Activated T-cell treated with anti-CD3 and anti-CD28 coated beads, Interleukin-2, amount 50 U/mL, for 1 hour (primary cell): ENCODE results near the gene CYBB.
"Not testable (repeated sequence)": the region's sequence is repeated elsewhere in the genome, so short reads cannot be mapped to it uniquely, and the experiment has no call there.

ENCODE experiments used
- DNase-seq: peaks from one replicate; pipeline ENCODE4 v3.0.0-alpha.2; 2020

CYBB gene

DNA sequence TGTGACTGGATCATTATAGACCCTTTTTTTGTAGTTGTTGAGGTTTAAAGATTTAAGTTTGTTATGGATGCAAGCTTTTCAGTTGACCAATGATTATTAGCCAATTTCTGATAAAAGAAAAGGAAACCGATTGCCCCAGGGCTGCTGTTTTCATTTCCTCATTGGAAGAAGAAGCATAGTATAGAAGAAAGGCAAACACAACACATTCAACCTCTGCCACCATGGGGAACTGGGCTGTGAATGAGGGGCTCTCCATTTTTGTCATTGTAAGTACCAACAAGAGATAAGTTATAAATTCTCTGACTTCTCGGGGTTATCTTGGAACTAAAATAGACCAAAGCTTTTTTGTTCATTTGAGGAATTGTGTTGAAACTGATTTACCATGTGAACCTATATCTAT, at the start of gene CYBB:
Gene CYBB, plus strand, starts transcription at position 203 of the 400 bp plus-strand sequence. Its CDS starts 19 bp downstream, at position 222.
- DNase-seq: no peak

DNA sequence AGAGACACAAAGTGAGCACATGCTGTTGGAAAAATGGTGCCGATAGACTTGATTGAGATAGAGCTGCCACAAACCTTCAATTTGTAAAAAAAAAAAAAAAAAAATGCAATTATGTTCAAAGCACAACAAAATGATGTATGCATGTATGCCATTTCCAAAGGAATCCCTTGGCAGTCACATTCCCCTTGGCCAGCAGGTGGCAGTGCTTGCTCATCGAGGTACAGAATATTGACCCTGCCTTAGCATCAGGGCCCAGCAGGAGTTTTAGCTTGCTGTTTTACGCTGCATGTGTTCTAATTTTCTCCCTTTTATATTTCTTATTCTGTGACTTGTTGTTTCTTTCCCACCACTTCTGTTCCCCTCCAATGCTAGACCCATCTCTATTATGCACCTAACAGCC, 34.5 kb upstream of the CYBB start:
- DNase-seq: peak; percentile 81

DNA sequence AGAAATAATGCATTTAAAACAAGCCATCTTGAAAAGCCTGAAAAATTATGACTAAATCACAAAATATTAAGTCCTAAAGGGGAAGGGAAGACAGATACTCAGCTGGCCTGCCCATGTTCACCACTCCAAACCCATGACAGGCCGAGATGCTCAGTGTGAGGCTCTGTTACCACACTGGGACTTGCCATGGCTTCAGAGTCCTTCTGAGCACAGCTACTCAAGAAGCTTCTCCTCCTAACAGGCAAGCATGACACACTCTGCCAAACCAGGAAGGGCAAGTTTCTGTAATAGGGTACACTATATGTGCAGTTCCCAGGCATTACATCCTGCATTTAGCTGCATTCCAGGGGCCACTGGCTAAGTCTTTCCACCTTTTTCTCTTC, 34.0 kb upstream of the CYBB start:
- DNase-seq: no peak

DNA sequence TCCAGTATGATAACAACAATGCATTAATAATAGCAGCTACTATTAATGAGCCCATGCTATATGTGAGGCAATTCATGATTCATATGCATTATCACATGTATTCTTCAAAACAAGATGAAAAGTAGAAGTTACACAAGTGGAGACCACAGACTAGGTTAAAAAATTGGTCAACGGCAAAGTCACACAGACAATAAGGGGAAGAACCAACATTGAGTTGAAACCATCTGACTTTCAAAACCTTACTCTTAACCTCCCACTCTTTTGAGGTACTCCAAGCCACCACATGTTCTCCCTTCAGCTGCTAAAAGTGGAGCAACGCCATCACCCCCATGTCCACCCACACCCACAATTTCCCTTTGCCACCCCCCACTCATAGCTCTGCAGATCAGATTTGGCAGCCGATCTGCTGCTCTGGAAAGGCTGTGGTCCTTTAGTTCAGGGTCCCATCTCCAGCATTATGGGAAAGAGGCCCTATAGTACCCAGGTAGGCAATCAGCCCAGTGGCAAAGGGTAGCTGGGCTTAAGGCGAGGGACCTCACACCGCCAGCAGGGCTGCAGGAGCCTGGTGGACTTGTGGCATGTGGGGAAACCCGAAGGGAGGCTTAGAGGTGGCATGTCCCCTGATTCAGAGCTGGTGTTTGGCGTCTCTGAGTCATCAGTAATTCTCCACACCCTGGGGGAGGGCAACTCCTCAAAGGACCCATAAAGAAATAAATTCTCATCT, 33.5 kb upstream of the CYBB start:
- no peak for DNase-seq

DNA sequence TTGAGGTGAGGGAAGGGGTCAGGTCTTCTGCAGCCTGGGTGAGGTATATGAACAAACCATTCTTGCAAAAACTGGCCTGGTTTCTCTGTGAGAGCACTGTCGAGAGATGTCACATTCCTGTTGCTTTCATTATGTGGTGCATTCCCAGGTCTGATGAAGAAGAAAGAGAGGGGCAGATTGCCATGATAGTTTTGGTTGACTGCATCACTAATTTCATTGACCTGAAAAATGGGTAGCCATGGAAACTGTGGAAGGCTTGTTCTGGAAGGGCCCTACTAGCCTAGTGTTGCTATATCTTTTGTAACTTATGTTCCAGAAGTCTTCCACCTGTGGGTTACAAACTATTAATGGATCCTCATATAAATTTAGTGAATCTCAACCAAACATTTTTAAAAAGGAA, 32.9 kb upstream of the CYBB start:
- DNase-seq: no peak

DNA sequence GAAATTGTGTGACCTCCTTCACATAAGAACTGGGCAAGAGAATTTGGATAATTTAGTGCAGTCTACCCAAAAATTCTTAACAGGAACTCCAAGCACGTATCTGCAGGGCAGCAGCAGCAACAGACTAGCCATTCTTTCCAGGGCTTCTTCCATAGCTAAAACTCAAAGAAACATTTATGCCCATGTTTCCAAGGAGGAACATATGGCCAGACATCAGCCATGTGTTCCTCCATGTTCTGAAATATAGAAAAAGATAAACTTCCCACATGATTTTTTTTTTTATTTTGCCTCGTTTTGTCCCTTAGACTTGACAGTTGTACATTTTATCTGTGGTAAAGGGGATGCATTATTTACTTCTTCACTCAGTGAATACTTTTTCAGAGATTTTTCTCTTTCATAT, 27.6 kb upstream of the CYBB start:
- DNase-seq: no peak

DNA sequence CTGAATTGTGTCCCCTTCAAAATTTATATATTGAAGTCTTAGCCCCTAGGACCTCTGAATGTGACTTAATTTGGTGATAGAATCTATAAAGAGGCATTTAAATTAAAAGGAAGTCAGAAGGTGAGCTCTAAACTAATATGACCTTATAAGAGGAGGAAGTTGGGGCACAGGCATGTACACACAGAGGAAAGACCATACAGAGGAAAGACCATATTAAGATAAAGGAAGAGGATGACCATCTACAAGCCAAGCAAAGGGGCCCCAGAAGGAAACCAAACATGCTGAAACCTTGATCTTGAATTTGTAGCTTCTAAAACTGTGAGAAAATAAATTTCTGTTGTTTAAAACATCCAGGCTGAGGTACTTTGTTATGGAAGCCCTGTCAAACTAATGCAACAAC, 26.9 kb upstream of the CYBB start:
- no peak for DNase-seq

DNA sequence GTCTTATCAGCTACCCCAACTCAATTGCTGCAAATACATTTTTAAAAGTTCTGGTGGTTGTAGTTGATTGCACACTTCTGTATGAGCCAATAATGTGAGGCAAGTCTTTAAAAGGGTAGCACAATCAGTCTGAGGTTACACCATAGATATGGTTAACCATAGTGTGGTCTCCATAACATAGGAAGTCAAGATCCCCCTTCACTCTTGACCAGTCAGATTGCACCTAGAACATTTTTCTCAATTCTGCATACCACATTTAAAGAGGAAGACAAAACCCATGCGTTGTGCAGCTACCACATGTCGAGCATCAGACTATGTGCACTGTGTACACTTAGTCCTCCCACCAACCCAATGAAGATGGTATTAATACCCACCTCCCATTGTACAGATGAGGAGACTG, 26.5 kb upstream of the CYBB start:
- no peak for DNase-seq

DNA sequence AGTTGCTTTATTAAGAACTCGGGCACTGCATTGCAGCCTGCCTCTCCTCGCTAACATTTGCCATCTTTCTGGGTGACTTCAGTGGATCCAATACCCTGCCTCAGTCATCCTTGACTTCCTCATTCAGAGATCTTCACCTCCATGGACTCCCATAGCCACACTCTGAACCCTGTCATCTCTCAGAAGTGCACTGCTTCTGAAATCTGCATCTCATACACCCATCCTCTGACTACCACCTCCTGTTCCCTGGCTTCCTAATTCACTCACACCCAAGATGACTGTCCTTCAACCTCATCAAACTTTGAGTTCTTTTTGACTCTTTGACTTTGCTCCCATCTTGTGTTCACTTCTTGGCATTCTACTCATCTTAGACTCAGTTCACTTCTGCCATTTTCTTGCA, 25.3 kb upstream of the CYBB start:
- DNase-seq: no peak

DNA sequence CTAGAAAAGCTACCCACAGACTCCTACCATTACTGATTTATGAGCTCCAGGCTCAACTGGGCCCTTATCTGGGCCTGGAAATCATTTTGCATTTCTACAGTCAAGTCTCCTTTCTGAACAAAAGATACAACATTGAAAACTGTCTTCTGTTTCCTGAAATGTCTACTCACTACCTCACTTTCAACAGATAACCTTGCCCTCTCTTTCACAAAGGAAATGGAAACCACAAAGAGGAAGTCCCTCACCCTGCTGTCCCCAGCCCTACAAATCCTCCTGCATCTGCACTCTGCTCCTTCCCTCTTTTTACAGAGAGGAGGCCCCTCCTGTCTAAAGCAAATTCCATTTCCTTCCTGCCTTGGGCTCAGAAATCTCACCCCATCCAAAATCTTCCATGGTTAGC, 24.8 kb upstream of the CYBB start:
- no peak for DNase-seq

DNA sequence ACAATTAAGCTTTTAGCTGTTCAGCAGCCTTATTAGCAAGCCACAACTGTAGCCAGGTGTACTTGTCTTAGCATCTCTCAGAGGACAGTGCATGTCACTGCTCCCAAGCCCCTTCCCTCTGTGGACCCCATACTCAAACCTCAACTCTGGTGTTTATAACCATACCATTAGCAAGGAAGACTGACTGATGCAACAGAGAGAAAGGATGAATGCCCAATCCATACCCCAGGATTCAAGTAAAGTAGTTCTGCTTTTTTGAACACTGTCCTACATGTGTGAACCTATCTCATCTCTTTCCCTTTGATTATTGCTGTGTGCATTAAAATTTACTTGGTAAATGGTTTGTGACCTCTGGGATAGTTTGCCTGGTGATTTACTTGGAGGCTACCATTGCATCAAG, 22.8 kb upstream of the CYBB start:
- no peak for DNase-seq

DNA sequence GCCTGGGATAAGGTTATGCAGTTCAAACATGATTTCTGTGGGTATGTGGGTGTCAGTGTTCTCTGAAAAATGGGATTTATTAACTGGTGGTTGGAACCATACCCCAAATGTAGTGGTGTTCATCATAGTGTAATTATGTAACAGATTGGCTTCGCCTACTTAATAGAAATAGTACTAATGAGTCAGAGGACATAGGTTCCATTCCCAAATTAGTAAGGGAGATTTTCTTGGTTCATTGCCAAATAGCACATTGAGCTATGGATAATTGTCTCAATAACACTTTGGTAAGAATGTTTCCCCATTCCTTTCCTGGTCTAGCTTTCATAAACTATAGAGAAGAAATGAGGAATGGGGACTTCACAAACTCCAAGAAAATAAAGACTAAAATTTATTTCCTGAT, 20.5 kb upstream of the CYBB start:
- no peak for DNase-seq

DNA sequence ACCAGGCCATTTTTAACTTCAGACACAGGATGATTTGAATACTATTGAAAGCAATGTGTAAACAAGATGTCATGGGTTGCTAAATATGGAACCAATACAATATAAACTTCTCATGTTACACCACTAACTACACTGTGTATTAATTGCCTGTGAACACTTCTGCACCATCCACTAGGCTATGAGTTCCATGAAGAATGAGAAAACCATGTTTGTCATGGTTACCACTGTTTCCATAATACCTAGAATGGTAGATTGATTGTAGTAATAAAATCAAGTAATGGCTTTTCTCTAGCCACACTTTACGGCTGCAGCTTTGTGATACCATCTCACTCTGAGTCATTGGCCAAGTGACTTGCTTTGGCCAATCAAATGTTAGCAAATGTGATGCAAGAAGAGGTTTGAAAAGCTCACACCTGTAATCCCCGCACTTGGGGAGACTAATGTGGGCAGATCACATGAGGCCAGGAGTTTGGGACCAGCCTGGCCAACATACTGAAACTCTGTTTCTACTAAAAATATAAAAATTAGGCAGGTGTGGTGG, 19.9 kb upstream of the CYBB start:
- no peak for DNase-seq

DNA sequence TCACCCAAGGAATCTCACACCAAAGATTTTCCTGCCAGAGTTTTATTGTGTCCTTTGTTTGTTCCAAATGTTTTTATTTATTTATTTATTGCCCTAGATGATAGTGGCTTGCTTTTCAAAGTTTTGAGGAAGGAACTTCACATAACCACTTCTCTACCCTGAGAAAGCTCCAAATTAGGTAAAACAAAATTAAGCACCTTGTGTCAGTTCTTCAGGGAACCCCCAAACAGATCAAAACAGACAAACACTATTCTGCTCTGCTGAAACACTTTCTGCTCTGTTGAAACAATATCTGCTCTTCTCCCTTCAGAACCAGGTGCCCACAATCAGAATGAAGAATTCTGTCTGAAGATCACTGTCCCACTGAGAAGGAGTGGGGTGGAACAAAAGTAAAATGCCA, 16.5 kb upstream of the CYBB start:
- DNase-seq: no peak

DNA sequence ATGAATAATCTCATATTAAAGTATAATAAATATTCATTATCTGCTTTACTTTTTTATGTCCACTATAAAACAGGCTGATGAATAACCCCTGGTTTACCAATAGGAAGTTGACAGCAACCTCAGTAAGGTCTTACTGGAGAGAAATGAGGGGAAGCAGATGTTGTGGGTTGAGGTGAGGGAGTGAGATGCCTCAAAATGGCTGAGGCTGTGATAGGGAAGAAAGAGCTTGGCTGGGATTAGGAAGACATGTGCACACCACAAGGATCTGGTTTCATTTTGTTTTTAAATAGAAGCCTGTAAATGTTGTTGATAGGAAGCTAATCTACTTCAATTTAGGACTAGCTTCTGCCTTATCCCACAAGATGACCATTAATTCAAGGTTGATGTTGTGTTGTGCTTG, 14.4 kb upstream of the CYBB start:
- DNase-seq: no peak

DNA sequence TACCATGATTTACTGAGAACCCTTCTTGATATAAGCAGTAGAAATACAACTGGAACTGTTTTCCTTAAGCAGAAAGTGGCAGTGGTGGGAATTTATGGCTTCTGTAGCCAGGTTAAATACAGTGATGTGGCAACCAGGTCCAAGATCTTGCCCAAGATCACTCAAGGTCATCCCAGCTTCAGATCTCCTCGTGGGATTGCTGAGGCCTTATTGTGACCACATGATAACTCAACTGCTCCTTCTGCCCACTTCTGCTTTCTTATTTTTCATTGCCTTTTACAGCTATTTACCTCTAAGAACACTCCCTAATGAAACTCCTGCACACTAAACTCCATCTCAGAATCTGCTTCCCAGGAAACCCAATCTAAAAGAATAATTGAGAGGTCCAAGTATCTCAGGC, 12.4 kb upstream of the CYBB start:
- no peak for DNase-seq

DNA sequence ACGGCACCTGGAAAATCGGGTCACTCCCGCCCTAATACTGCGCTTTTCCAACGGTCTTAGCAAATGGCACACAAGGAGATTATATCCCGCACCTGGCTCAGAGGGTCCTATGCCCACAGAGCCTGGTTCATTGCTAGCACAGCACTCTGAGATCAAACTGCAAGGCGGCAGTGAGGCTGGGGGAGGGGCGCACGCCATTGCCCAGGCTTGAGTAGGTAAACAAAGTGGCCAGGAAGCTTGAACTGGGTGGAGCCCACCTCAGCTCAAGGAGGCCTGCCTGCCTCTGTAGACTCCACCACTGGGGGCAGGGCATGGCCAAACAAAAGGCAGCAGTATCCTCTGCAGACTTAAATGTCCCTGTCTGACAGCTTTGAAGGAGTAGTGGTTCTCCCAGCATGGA, 11.0 kb upstream of the CYBB start:
- not testable (repeated sequence) for DNase-seq

DNA sequence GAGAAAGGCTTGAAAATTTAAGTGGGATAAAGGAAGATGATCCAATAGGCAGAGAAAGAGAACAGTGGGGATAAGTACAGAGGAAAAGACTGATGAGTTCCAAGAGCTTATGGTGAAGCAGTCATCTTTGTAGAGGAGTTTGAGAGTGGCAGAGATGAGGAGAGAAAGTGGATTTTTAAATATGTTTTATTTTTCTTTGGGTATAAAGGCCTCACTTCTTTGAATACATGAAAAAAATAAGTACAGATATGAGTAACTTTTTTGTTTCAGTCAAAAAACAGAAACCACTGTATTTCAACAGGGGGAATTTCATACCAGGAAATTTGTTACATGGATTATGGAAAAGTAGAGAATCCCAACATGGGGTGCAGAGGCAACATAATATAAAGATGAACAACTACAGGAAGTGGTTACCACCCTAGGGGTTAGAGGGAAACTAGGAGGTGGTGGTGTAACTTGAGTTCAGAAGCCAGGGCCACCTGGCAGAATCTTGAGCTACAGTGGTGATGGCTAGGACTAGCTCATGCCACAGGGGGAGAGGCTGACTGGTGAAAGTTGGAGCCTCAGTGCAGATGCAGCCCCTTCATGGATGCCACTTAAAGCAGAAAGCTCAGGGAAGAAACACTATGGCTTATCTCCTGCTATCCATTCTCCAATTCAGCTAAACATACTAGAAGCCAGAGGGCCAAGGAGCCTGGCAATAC, 3.4 kb upstream of the CYBB start:
- no peak for DNase-seq

DNA sequence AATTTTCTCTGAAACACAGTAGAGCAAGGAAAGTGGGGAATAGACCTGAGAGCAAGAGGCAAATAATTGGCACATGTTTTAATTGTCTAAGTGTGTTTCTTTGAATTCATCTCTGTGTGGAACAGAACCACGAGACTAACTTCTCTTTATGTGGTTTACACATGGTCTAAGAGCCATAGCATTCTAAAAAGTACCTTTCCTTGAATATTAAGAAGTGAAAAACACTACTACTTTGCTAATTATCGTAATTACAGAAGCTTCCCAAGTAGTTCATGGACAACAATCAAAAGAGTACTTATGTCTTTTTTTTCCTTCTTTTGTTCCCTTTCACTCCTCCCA, 2.9 kb upstream of the CYBB start:
- DNase-seq: no peak

DNA sequence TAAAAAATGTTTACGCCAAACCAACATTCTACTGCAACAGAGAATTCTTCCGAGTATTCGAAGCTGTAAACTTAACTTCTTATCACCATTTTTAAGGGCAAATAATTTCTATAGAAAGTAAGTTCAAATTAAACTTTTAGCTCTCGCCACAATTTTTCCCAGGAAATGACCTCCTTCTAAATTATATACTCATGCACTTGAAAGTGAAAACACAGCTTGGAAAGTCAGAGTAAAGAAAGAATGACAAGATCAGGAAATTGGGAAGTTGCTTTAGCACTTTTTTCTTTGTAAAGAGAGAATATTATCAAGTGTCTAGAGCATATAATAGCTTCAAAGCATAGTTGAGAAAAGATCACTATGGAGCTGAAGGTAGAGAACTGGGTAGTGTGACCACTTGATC, 1.2 kb downstream of the CYBB start:
- no peak for DNase-seq

DNA sequence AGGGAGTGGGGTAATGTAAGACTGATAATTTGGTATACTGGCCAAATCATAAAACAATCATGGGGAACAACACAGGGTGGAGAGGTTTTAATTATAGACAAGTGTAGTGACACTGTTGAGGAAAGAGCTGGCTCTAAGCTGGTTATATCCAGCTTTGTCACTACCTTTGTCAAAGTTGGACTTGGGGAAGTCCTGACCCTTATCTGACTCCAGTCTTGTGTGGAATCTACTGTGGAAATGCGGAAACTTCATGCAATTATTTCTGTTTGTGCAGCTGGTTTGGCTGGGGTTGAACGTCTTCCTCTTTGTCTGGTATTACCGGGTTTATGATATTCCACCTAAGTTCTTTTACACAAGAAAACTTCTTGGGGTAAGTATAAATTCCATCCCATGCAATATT, 2.0 kb downstream of the CYBB start:
- DNase-seq: no peak

DNA sequence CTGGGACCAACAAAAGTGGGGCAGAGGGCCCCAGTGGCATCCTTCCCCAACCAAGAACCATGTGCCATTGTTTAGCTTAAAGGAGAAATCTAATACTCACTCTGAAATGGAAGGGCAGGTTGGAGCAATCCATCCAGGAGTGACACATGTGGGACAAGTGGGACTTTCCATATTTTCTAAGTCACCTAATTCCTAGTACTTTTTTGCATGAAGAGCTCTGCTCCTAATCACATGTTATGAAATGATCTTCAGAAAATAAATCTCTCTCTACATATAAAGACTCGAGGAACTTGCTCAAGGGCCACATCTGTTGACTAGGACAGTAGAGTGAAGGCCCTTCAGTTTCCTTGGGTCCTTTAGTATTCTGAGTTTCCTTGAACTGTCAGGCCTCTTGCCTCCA, 2.5 kb downstream of the CYBB start:
- no peak for DNase-seq

DNA sequence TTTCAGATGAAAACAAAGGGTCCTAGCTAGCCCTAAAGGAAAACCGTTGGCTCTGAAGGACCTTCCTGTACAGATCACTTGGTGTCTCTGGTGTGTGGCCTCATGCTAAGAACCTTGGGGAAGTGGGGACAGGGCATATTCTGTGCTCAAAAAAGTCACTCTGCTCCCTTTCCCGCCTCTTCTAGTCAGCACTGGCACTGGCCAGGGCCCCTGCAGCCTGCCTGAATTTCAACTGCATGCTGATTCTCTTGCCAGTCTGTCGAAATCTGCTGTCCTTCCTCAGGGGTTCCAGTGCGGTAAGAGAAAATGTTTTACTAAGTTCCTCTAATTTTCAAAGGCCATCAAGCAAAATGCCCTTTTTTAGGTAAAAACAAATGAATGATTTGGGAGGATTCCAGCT, 3.4 kb downstream of the CYBB start:
- DNase-seq: no peak

DNA sequence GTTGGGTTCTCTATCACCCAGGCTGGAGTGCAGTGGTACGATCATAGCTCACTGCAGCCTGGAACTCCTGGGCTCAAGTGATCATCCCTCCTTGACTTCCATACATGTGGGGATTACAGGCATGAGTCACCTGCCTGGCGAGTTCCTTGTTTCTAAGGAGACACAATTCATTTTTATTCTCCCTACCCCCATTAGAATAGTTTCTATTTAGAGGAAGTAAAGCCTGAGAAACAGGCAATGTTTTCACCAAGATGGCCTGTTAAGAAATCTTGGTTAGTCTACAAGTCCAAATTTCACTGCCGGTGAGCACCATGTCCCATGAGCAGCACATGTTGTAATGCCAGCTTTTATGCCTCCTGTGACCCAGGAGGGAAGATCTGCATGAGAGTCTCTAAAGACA, 5.7 kb downstream of the CYBB start:
- DNase-seq: no peak
